Thyroid gland (tissue), 4 donors: ENCODE measurements around the gene FBXO17.

ENCODE experiments used
- CTCF ChIP-seq, 6 experiments: fragments of 200-600 bp in 3 of 6; fragments of 450-650 bp in 3 of 6; sonication (generic) in 3 of 6; IDR thresholded peaks; one replicate each; pipeline ENCODE4 v1.5.1; 2016 to 2019; ENCODE audit warnings: antibody characterized with exemption in 6 of 6, mild to moderate bottlenecking in 2 of 6, inconsistent platforms in 1 of 6, moderate library complexity in 1 of 6
- POLR2A ChIP-seq, 2 donors: fragments of 450-650 bp; IDR thresholded peaks; one replicate each; pipeline ENCODE4 v1.6.1; 2017; ENCODE audit warnings: antibody characterized with exemption in 2 of 2, mild to moderate bottlenecking in 2 of 2, moderate library complexity in 1 of 2

DNA sequence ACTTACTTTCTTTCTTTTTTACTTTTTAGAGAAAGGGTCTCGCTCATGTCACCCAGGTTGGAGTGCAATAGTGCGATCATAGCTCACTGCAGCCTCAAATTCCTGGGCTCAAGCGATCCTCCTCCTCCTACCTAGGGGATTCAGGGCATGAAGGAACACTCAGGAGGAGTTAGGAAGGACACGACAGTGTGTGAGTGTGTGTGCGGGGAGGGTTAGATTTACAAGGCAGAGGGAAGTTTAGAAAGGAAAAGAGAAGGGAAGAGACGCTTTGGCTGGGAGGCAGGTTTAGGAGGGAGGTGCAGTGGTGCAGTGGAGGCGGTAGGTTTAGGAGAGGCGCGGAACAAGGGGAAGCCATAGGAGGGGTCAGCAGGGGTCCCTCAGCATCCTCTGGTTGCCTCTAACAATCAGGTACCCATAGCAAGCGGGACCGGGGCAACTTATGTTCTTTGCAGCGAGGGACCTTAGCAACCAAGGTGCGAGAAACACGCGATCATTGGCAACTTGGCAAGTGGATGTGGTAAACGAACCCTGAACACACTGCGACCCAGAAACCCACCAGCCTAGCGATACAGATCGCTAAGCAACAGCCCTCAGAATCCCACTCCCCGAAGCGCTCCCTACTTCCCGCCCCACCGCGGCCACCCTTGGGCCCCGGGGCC is 76.6 kb downstream of the FBXO17 start:
- TF ChIP-seq CTCF (IDR thresholded peaks at IDR 0.05) = no peak
- no peak for TF ChIP-seq POLR2A (IDR thresholded peaks at IDR 0.05)
